SU-DHL-6 (cell line): ENCODE results near the gene CLEC4E.
"Not testable (repeated sequence)": the region's sequence is repeated elsewhere in the genome, so short reads cannot be mapped to it uniquely, and the experiment has no call there.

Source experiments
- H2AFZ ChIP-seq: fragments of 200-600 bp; sonication (generic); 2 replicates; pipeline ENCODE4 v1.6.1; 2014; ENCODE audit warnings: low read depth, mild to moderate bottlenecking, moderate library complexity, mixed read lengths, antibody characterized with exemption, low read length; ENCODE audit not compliant: severe bottlenecking
- H3F3A ChIP-seq: fragments of 200-600 bp; shearing (Covaris generic); 2 replicates; pipeline ENCODE4 v1.6.0; 2016; ENCODE audit warnings: antibody characterized with exemption, mild to moderate bottlenecking; ENCODE audit not compliant: insufficient read depth
- H3K27ac ChIP-seq: fragments of 200-600 bp; sonication (generic); 2 replicates; pipeline ENCODE4 v1.5.1; 2016; ENCODE audit warnings: low read depth, mild to moderate bottlenecking, low read length, moderate library complexity, mixed read lengths
- H3K27me3 ChIP-seq: fragments of 200-600 bp; sonication (generic), shearing (Covaris generic); 2 replicates; pipeline ENCODE4 v1.6.0; 2014; ENCODE audit warnings: mild to moderate bottlenecking, low read length
- H3K36me3 ChIP-seq: fragments of 200-600 bp; sonication (generic); 2 replicates; pipeline ENCODE4 v1.6.1; 2014; ENCODE audit warnings: mild to moderate bottlenecking, low read length, mixed read lengths
- H3K4me2 ChIP-seq: fragments of 300-600, 200-600 bp; shearing (Covaris generic), sonication (generic); 2 replicates; pipeline ENCODE4 v1.6.0; 2014; ENCODE audit warnings: low read length, low read depth, mild to moderate bottlenecking; ENCODE audit not compliant: poor library complexity, severe bottlenecking
- H3K4me3 ChIP-seq: fragments of 200-600 bp; sonication (generic); 2 replicates; pipeline ENCODE4 v1.5.1; 2014; ENCODE audit warnings: antibody characterized with exemption, low read length, mild to moderate bottlenecking, mixed read lengths; ENCODE audit not compliant: insufficient read depth, poor library complexity, severe bottlenecking
- H3K79me2 ChIP-seq: fragments of 200-600 bp; sonication (generic); 2 replicates; pipeline ENCODE4 v1.6.1; 2014; ENCODE audit warnings: mild to moderate bottlenecking, low read length, moderate library complexity; ENCODE audit not compliant: insufficient read depth
- H3K9ac ChIP-seq: fragments of 200-600 bp; sonication (generic); 2 replicates; pipeline ENCODE4 v1.7.0; 2014; ENCODE audit warnings: mild to moderate bottlenecking, low read length
- H3K9me2 ChIP-seq: fragments of 200-600 bp; sonication (generic); replicated peaks from 2 replicates; pipeline ENCODE4 v1.6.1; 2014; ENCODE audit warnings: low read length; ENCODE audit not compliant: insufficient read depth
- H3K9me3 ChIP-seq: fragments of 200-600 bp; sonication (generic); 2 replicates; pipeline ENCODE4 v1.6.1; 2014; ENCODE audit warnings: low read length, mixed read lengths; ENCODE audit not compliant: insufficient read depth
- H4K20me1 ChIP-seq: fragments of 200-600 bp; sonication (generic); 2 replicates; pipeline ENCODE4 v1.6.1; 2014; ENCODE audit warnings: low read depth, mild to moderate bottlenecking, antibody characterized with exemption, low read length, moderate library complexity, mixed read lengths
- EZH2phosphoT487 ChIP-seq: fragments of 200-600 bp; sonication (generic), shearing (Covaris generic); conservative IDR thresholded peaks from 2 replicates; pipeline ENCODE4 v1.6.1; 2018; ENCODE audit warnings: mild to moderate bottlenecking, antibody characterized with exemption, low read length, moderate library complexity, mixed read lengths
- TF ChIP-seq, protein P1 (sequence below): fragments of 200-600 bp; sonication (generic); IDR thresholded peaks from one replicate; pipeline ENCODE4 v1.5.1; 2017; ENCODE audit warnings: antibody characterized with exemption, mild to moderate bottlenecking, low read length, moderate library complexity; ENCODE audit not compliant: insufficient read depth, poor library complexity, severe bottlenecking

The CLEC4E gene

DNA sequence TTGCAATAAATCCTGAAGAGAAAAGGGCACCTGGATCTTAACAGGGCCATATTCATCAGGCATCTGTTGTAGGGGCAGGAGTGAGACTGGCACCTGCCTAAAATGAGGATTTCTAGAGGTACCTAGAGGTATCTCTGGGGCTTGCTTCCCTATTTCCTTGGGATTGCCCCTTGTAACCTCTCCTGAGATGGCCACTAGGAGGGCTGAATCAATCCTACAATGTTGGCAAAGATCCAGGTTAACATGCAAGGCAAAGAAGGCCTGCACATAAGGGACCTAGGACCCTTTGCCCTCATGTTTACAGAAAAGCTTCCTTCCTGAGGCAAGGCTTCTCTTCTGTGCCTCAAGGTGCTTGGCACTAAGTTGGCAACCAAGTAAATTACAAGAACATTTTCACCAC lies 25.8 kb upstream of the CLEC4E start:
- no peak for TF ChIP-seq EZH2phosphoT487
- TF ChIP-seq, protein P1, sequence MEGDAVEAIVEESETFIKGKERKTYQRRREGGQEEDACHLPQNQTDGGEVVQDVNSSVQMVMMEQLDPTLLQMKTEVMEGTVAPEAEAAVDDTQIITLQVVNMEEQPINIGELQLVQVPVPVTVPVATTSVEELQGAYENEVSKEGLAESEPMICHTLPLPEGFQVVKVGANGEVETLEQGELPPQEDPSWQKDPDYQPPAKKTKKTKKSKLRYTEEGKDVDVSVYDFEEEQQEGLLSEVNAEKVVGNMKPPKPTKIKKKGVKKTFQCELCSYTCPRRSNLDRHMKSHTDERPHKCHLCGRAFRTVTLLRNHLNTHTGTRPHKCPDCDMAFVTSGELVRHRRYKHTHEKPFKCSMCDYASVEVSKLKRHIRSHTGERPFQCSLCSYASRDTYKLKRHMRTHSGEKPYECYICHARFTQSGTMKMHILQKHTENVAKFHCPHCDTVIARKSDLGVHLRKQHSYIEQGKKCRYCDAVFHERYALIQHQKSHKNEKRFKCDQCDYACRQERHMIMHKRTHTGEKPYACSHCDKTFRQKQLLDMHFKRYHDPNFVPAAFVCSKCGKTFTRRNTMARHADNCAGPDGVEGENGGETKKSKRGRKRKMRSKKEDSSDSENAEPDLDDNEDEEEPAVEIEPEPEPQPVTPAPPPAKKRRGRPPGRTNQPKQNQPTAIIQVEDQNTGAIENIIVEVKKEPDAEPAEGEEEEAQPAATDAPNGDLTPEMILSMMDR, result no peak
- H3F3A ChIP-seq, result no peaks in the 10 kb centered on the region
- H3K4me3 ChIP-seq, result no peak overlapping the region
- no peak overlapping the region for H3K27ac ChIP-seq
- no peaks in the 10 kb centered on the region for H4K20me1 ChIP-seq
- H2AFZ ChIP-seq, result no peak overlapping the region
- H3K36me3 ChIP-seq, result no peaks in the 10 kb centered on the region
- no peaks in the 10 kb centered on the region; the same call in 1 of the 2 replicates for H3K9me3 ChIP-seq
- H3K27me3 ChIP-seq, result no peaks in the 10 kb centered on the region
- no peaks in the 10 kb centered on the region for H3K79me2 ChIP-seq
- H3K9ac ChIP-seq, result no peak overlapping the region
- no peak overlapping the region for H3K4me2 ChIP-seq
- H3K9me2 ChIP-seq, result no peaks in the 10 kb centered on the region

DNA sequence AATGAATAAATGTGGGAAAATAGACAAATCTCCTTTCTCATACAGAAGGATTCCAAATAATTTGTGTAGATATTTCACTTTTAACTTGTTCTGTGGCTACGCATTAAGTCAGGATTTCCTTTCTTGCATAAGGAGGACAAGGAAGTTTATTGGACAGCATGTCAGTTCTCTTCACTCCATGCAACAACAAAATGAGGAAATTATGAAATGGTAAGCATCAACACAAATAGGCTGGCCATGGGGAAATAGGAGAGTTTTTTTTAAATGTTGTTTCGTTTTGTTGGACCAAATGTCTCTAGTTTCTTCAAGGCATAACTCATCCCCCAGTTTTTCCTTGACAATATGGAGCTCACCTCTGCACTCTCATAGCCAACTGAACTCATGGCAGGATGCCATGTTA lies 25.3 kb upstream of the CLEC4E start:
- not testable (repeated sequence) for H3K79me2 ChIP-seq, H3K9me2 ChIP-seq, H3F3A ChIP-seq, H4K20me1 ChIP-seq, H3K4me3 ChIP-seq, H3K9ac ChIP-seq, H3K27me3 ChIP-seq, H3K27ac ChIP-seq, H3K36me3 ChIP-seq, H3K9me3 ChIP-seq, H2AFZ ChIP-seq, H3K4me2 ChIP-seq

DNA sequence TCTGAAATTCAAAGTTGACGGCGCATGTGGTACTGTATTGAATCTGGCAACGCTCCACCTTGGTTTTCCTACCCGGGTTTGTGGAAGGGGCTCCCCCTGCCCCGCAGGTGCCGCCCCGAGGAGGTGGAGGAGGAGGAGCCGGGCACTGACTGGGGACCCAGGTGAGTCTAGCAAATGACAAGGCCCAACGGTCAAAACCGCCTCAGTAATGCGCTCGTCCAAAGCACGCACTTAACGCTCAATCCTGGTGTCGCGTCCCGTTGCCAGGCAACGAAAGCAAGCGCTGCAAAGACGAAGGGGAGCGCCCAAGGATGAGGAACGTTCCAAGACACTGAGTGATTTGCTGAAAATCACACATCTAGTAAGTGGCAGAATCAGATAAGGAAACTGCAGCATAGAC lies 24.0 kb upstream of the CLEC4E start:
- no peaks in the 10 kb centered on the region for H3K79me2 ChIP-seq
- no peak overlapping the region for H3K27ac ChIP-seq
- H3K9ac ChIP-seq, result no peak overlapping the region
- H3K27me3 ChIP-seq, result no peaks in the 10 kb centered on the region
- no peaks in the 10 kb centered on the region for H3K36me3 ChIP-seq
- no peak overlapping the region for H3K4me2 ChIP-seq
- no peak overlapping the region for H3K4me3 ChIP-seq
- no peaks in the 10 kb centered on the region for H3F3A ChIP-seq
- no peaks in the 10 kb centered on the region for H3K9me2 ChIP-seq
- H4K20me1 ChIP-seq, result no peaks in the 10 kb centered on the region
- TF ChIP-seq EZH2phosphoT487, result no peak
- TF ChIP-seq, protein P1, result no peak
- no peaks in the 10 kb centered on the region; the same call in 1 of the 2 replicates for H3K9me3 ChIP-seq
- no peak overlapping the region for H2AFZ ChIP-seq

DNA sequence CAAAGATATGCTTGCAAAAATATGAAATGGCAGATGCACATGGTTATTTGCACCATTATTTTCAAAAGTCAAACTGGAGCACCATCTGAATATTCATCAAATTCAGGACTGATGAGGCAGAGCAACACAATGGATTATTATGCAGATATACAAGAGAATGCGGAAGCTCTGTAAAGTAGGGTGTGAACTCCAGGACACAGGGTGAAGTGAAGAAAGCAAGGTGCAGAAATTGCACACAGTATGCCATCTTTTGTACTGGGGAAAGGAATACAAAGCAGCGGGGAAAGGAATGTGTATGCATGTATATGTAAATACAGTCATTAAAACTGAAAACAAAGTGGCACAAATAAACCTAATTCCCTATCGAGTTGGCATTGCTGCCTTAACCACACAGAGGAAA lies 22.7 kb upstream of the CLEC4E start:
- Histone ChIP-seq H3K9me3 (no peaks in the 10 kb centered on the region; the same call in 1 of the 2 replicates), H3K9ac (no peak overlapping the region), H3K36me3 (no peaks in the 10 kb centered on the region), H2AFZ (no peak overlapping the region), H3K4me3 (no peak overlapping the region), H3K9me2 (no peaks in the 10 kb centered on the region), H3F3A (no peaks in the 10 kb centered on the region), H3K79me2 (no peaks in the 10 kb centered on the region), H3K27me3 (no peaks in the 10 kb centered on the region), H4K20me1 (no peaks in the 10 kb centered on the region), H3K4me2 (no peak overlapping the region), H3K27ac (no peak overlapping the region)
- TF ChIP-seq, protein P1, result no peak
- TF ChIP-seq EZH2phosphoT487, result no peak
